ENCODE results near the gene RNF38.

- TF ChIP-seq POLR2AphosphoS5 (IDR thresholded peaks at IDR 0.05; ENCODE audit: insufficient read depth, low read depth, low read length) (no peak), CTCF (IDR thresholded peaks at IDR 0.05; ENCODE audit: extremely low read depth in 1 of 2, insufficient read depth in 1 of 2, low read depth in 1 of 2, low read length in 2 of 2) (no peak), POLR2A (IDR thresholded peaks at IDR 0.05; ENCODE audit: low read depth, low read length) (no peak), MAX (IDR thresholded peaks at IDR 0.05; ENCODE audit: insufficient read depth, insufficient read length) (no peak), FOS (IDR thresholded peaks at IDR 0.05; ENCODE audit: borderline replicate concordance, insufficient read depth, low read length) (no peak)
These were observed 74.8 kb downstream of the RNF38 start for GRCh38 chr9:36325081-36325828.
